MM.1S (cell line): Measurements from ENCODE around the gene HOXB6.

Experiments
- DNase-seq: peaks from one replicate; pipeline ENCODE4 v3.0.0-alpha.2; 2015
- H2AFZ ChIP-seq: fragments of 300-600 bp; sonication (generic); 2 replicates; pipeline ENCODE4 v1.6.0; 2016; ENCODE audit warnings: antibody characterized with exemption, low read length
- H3F3A ChIP-seq: fragments of 300-600 bp; sonication (generic); 2 replicates; pipeline ENCODE4 v1.6.1; 2016; ENCODE audit warnings: mild to moderate bottlenecking, antibody characterized with exemption, low read length, moderate library complexity, mixed read lengths; ENCODE audit not compliant: insufficient read depth
- H3K27ac ChIP-seq: fragments of 300-600 bp; sonication (generic); 2 replicates; pipeline ENCODE4 v1.5.1; 2016; ENCODE audit warnings: mild to moderate bottlenecking, low read length
- H3K27me3 ChIP-seq: fragments of 300-600 bp; sonication (generic); replicated peaks from 2 replicates; pipeline ENCODE4 v1.6.0; 2016; ENCODE audit warnings: low read length; ENCODE audit not compliant: insufficient read depth
- H3K36me3 ChIP-seq: fragments of 300-600 bp; sonication (generic); replicated peaks from 2 replicates; pipeline ENCODE4 v1.6.1; 2016; ENCODE audit warnings: mild to moderate bottlenecking, low read length, mixed read lengths; ENCODE audit not compliant: insufficient read depth
- H3K4me1 ChIP-seq: fragments of 300-600 bp; sonication (generic); 2 replicates; pipeline ENCODE4 v1.6.1; 2016; ENCODE audit warnings: low read length, mixed read lengths
- H3K4me2 ChIP-seq: fragments of 300-600 bp; sonication (generic); 2 replicates; pipeline ENCODE4 v1.6.0; 2016; ENCODE audit warnings: low read depth, low read length
- H3K4me3 ChIP-seq: fragments of 300-600 bp; sonication (generic); 2 replicates; pipeline ENCODE4 v1.5.1; 2016; ENCODE audit warnings: low read length, mixed read lengths
- H3K79me2 ChIP-seq: fragments of 300-600 bp; sonication (generic); 2 replicates; pipeline ENCODE4 v1.6.1; 2016; ENCODE audit warnings: mixed run types, low read length, mixed read lengths
- H3K9ac ChIP-seq: fragments of 300-600 bp; sonication (generic); 2 replicates; pipeline ENCODE4 v1.6.1; 2016; ENCODE audit warnings: low read length, mixed read lengths
- H3K9me2 ChIP-seq: fragments of 300-600 bp; sonication (generic); replicated peaks from 2 replicates; pipeline ENCODE4 v1.6.1; 2016; ENCODE audit warnings: mild to moderate bottlenecking, low read length, mixed read lengths; ENCODE audit not compliant: insufficient read depth
- H3K9me3 ChIP-seq: fragments of 300-600 bp; sonication (generic); replicated peaks from 2 replicates; pipeline ENCODE4 v1.6.1; 2016; ENCODE audit warnings: mild to moderate bottlenecking, low read length, mixed read lengths; ENCODE audit not compliant: insufficient read depth
- H4K20me1 ChIP-seq: fragments of 300-600 bp; sonication (generic); 2 replicates; pipeline ENCODE4 v1.6.1; 2016; ENCODE audit warnings: mild to moderate bottlenecking, low read length, moderate library complexity, mixed read lengths; ENCODE audit not compliant: insufficient read depth
- EZH2 ChIP-seq: fragments of 300-600 bp; sonication (generic); optimal IDR thresholded peaks from 2 replicates; pipeline ENCODE3; 2017; ENCODE audit warnings: low read depth, mild to moderate bottlenecking, antibody characterized with exemption, low read length, mixed read lengths
- EZH2phosphoT487 ChIP-seq: fragments of 300-600 bp; sonication (generic); IDR thresholded peaks from 2 replicates; pipeline ENCODE4 v1.6.1; 2018; ENCODE audit warnings: antibody characterized with exemption, low read length
- TF ChIP-seq, protein P1 (sequence below): fragments of 300-600 bp; sonication (generic); IDR thresholded peaks from 2 replicates; pipeline ENCODE4 v1.5.1; 2016; ENCODE audit warnings: antibody characterized with exemption, low read length, mixed read lengths

Gene HOXB6

DNA sequence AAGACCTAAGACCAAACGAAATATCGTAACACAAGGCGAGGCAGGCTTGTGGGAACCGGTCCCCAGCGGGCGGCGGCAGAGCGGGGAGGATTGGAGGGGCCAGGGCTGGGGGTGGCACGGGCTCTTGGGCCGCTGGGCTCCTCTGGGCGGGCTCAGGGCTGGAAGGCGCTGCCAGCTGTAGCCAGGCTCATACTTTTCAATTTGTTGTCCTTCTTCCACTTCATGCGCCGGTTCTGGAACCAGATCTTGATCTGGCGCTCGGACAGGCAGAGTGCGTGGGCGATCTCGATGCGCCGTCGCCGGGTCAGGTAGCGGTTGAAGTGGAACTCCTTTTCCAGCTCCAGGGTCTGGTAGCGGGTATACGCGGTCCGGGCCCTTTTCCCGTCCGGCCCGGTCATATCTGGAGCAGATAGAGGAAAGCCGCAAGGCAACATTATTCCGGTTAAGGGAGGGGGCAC is 12.7 kb downstream of the HOXB6 start:
- no peaks in the 10 kb centered on the region for H3K9me2 ChIP-seq
- no peaks in the 10 kb centered on the region for H3K36me3 ChIP-seq
- no peaks in the 10 kb centered on the region for H3F3A ChIP-seq
- no peak overlapping the region for H3K9ac ChIP-seq
- H3K4me3 ChIP-seq = no peak overlapping the region
- H3K27me3 ChIP-seq = peaks cover 38% of the 10 kb centered on the region
- no peak overlapping the region for H2AFZ ChIP-seq
- H3K79me2 ChIP-seq = no peaks in the 10 kb centered on the region
- peaks cover 5% of the 10 kb centered on the region for H3K4me1 ChIP-seq
- no peaks in the 10 kb centered on the region for H4K20me1 ChIP-seq
- H3K9me3 ChIP-seq = no peaks in the 10 kb centered on the region
- H3K27ac ChIP-seq = no peak overlapping the region
- TF ChIP-seq EZH2phosphoT487 (no peak), EZH2 (no peak)
- TF ChIP-seq, protein P1, sequence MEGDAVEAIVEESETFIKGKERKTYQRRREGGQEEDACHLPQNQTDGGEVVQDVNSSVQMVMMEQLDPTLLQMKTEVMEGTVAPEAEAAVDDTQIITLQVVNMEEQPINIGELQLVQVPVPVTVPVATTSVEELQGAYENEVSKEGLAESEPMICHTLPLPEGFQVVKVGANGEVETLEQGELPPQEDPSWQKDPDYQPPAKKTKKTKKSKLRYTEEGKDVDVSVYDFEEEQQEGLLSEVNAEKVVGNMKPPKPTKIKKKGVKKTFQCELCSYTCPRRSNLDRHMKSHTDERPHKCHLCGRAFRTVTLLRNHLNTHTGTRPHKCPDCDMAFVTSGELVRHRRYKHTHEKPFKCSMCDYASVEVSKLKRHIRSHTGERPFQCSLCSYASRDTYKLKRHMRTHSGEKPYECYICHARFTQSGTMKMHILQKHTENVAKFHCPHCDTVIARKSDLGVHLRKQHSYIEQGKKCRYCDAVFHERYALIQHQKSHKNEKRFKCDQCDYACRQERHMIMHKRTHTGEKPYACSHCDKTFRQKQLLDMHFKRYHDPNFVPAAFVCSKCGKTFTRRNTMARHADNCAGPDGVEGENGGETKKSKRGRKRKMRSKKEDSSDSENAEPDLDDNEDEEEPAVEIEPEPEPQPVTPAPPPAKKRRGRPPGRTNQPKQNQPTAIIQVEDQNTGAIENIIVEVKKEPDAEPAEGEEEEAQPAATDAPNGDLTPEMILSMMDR = no peak
- H3K4me2 ChIP-seq = no peak overlapping the region
- DNase-seq = no peak

DNA sequence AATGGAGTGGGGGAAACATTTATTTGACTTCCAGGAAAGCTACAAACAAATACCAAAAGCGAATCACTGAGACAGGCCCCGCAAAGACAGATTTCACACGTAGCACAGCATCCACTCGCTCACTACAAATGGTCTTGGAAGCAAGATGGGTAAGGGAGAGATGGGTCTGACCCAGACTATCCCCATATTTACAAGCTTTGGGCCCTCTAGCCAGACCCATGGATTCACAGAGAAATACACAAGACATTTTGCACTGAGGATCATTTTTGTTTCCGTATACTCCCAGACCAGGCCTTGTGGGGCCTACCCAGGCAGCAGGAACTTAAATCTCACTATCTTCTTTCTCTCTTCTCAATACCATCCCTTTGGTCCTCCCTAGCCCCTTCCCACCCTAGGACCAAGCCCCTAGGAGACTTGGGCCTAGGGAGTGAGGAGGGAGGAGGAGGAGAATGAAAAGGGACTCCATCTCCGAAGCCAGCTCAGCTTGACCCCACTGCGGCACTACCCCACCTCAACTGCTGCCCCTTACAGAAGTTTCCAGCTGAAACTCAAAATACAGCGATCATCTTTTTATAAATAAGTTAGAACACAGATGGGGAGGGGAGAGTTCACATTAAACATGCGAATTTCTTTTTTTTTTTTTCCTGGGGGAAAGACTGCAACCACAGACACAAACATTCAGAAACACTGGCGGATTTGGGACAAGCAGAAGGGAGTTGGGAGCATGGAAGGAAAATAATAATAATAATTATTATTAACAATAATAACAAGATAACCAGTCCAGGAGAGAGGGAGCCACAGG is 13.3 kb downstream of the HOXB6 start:
- no peaks in the 10 kb centered on the region for H4K20me1 ChIP-seq
- H3K9ac ChIP-seq = no peak overlapping the region
- H3K9me2 ChIP-seq = no peaks in the 10 kb centered on the region
- H2AFZ ChIP-seq = no peak overlapping the region
- H3K4me2 ChIP-seq = no peak overlapping the region
- H3K4me3 ChIP-seq = no peak overlapping the region
- no peak for DNase-seq
- no peaks in the 10 kb centered on the region for H3F3A ChIP-seq
- TF ChIP-seq EZH2phosphoT487 (no peak), EZH2 (no peak)
- TF ChIP-seq, protein P1 = no peak
- no peak overlapping the region for H3K27ac ChIP-seq
- H3K27me3 ChIP-seq = peaks cover 31% of the 10 kb centered on the region
- H3K36me3 ChIP-seq = no peaks in the 10 kb centered on the region
- peaks cover 6% of the 10 kb centered on the region for H3K4me1 ChIP-seq
- no peaks in the 10 kb centered on the region for H3K9me3 ChIP-seq
- no peaks in the 10 kb centered on the region for H3K79me2 ChIP-seq

DNA sequence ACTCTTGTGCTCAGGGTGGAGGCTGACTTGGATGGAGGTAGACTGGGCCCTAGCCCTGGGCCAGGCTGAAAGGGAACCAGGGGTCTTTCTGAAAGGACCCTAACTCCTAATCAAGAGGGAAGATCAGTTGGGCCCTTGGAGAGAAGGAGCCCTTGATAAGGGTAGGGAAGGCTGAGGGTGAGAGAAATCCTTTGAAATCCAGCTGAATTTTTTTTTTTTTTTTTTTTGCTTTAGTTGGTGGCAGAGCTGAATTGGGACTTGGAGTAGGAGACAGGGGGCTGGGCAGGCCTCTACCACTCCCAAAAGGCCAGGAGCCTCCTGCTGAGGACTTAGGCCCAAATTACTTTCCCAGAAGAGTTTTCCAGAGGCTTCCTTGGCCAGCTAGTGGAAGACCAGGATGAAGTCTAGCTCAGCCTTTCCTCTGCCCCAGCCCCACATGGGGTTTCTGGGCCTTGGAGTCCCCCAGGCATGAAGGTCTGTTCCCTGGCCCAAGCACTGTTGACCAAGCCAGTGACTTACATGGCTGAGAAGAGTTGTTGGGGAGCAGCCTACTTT is 14.1 kb downstream of the HOXB6 start:
- TF ChIP-seq EZH2 = no peak
- TF ChIP-seq, protein P1 = no peak
- no peak for TF ChIP-seq EZH2phosphoT487
- H3K4me2 ChIP-seq = no peak overlapping the region
- no peak overlapping the region for H3K4me3 ChIP-seq
- H3K9ac ChIP-seq = no peak overlapping the region
- no peak overlapping the region for H3K27ac ChIP-seq
- H3F3A ChIP-seq = no peaks in the 10 kb centered on the region
- H2AFZ ChIP-seq = no peak overlapping the region
- peaks cover 24% of the 10 kb centered on the region for H3K27me3 ChIP-seq
- H3K4me1 ChIP-seq = peaks cover 6% of the 10 kb centered on the region
- H3K9me3 ChIP-seq = no peaks in the 10 kb centered on the region
- no peaks in the 10 kb centered on the region for H4K20me1 ChIP-seq
- H3K9me2 ChIP-seq = no peaks in the 10 kb centered on the region
- H3K79me2 ChIP-seq = no peaks in the 10 kb centered on the region
- H3K36me3 ChIP-seq = no peaks in the 10 kb centered on the region
- no peak for DNase-seq
